NCI-H1436 (cell line): ENCODE results near the gene GNAS.
"Not testable (repeated sequence)": the region's sequence is repeated elsewhere in the genome, so short reads cannot be mapped to it uniquely, and the experiment has no call there.

ENCODE experiments used
- DNase-seq: peaks from one replicate; lab custom pipeline; 2025; lab: John Stamatoyannopoulos, UW

GNAS gene

DNA sequence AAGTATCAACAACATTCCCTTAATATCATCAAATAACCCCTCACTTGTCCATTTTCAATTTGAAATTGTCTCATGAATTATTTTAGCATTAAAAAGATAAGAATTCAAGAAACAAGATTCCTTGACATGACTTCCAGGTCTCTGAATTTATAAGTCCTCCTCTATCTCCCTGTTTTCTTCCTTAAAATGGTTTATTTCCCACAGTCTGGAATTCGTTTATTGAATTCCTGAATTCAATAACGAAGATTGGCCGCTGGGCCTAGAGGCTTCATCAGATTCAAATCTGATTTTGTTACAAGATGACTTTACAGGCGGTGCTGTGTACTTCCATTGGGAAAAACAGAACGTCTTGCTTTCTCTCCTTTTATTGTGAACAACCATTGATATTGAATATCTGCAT lies 79.7 kb downstream of the GNAS start:
- no peak for DNase-seq

GRCh38 chr20:58938078-58938477 lies 85.6 kb downstream of the GNAS start:
- no peak for DNase-seq

GRCh38 chr20:58938541-58938940 lies 86.0 kb downstream of the GNAS start:
- DNase-seq: no peak

- DNase-seq: no peak
These were observed 89.0 kb downstream of the GNAS start for GRCh38 chr20:58941471-58941870.

GRCh38 chr20:58942549-58942948 lies 90.0 kb downstream of the GNAS start:
- no peak for DNase-seq

- no peak for DNase-seq
These were observed 92.1 kb downstream of the GNAS start for GRCh38 chr20:58944610-58945009.

DNA sequence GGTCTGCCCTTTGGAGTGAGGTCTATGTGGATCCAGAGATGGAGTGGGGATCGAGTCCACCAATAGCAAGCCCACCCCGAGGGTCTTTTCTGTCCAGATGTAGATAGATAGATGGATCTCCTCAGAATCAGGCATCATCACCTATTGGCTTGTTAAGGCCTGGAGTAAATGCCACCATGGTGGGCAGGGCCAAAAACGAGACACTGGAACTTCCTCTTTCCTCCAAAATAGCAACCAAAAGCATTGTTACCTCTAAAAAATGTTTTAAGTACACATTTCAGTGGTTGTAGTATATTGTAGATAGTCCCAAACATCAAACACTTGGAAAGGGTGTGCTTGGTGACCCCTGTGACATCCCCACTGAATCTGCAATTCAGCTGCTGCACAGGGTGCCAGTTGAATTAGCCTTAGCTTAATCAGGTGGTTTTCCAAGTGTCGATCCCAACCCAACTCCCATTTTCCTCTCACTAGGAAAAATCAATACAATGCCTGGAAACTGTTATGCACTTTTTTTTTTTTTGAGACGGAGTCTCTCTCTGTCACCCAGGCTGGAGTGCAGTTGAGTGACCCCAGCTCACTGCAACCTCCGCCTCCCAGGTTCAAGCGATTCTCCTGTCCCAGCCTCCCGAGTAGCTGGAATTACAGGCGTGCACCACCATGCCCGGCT lies 93.6 kb downstream of the GNAS start:
- no peak for DNase-seq

GRCh38 chr20:58947797-58948388 lies 95.4 kb downstream of the GNAS start:
- DNase-seq: not testable (repeated sequence)

- DNase-seq: no peak
These were observed 98.1 kb downstream of the GNAS start for GRCh38 chr20:58950603-58951002.

- no peak for DNase-seq
These were observed 100.5 kb downstream of the GNAS start for GRCh38 chr20:58953050-58953449.

GRCh38 chr20:58956078-58956477 lies 103.6 kb downstream of the GNAS start:
- DNase-seq: no peak

GRCh38 chr20:58959652-58960051 lies 107.1 kb downstream of the GNAS start:
- DNase-seq: no peak
